Loucy (cell line): ENCODE data around the gene VSIG2.

Source experiments
- EZH2phosphoT487 ChIP-seq: fragments of 200-600 bp; IDR thresholded peaks from 2 replicates; pipeline ENCODE4 v1.6.1; 2018; ENCODE audit warnings: antibody characterized with exemption, mild to moderate bottlenecking, moderate library complexity, borderline replicate concordance
- TF ChIP-seq, protein P1 (sequence below): fragments of 200-600 bp; sonication (generic); conservative IDR thresholded peaks from 2 replicates; pipeline ENCODE4 v1.5.1; 2014; ENCODE audit warnings: mild to moderate bottlenecking, antibody characterized with exemption, low read length

DNA sequence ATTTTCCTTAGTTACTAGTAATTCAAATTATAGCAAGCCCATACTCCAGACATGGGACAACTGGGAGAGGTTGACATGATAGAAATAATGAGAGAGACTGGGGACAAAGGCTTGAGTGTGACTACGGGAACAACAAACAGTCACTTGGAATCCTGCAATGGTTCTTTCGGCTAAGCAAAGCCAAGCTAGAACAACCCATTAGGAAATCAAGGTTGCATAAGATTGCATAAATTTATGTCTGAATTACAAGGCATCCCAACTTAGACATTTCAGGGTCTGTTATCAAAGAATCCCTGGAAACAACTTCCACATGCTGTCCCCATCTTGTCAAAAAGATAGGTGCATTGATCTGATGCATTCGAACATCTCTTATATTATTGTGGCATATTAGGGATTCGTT lies 22.5 kb downstream of the VSIG2 start:
- TF ChIP-seq, protein P1, sequence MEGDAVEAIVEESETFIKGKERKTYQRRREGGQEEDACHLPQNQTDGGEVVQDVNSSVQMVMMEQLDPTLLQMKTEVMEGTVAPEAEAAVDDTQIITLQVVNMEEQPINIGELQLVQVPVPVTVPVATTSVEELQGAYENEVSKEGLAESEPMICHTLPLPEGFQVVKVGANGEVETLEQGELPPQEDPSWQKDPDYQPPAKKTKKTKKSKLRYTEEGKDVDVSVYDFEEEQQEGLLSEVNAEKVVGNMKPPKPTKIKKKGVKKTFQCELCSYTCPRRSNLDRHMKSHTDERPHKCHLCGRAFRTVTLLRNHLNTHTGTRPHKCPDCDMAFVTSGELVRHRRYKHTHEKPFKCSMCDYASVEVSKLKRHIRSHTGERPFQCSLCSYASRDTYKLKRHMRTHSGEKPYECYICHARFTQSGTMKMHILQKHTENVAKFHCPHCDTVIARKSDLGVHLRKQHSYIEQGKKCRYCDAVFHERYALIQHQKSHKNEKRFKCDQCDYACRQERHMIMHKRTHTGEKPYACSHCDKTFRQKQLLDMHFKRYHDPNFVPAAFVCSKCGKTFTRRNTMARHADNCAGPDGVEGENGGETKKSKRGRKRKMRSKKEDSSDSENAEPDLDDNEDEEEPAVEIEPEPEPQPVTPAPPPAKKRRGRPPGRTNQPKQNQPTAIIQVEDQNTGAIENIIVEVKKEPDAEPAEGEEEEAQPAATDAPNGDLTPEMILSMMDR, result no peak
- TF ChIP-seq EZH2phosphoT487, result no peak
